ENCODE results near the gene DROSHA.

- no peak for TF ChIP-seq EZH2phosphoT487 (IDR thresholded peaks at IDR 0.05; ENCODE audit: borderline replicate concordance, low read length)
- no peak for TF ChIP-seq CTCF (IDR thresholded peaks at IDR 0.05; ENCODE audit: low read depth, low read length, poor library complexity, severe bottlenecking)
Measured at GRCh38 chr5:31434898-31435297, 97.0 kb downstream of the DROSHA start.
